Measurements from ENCODE around the gene NLRP13. TPM values are rescaled to one million over a fixed set of nuclear protein-coding genes. Genes with fewer than 3 reads are reported as not detected.

The NLRP13 gene
- total and polyA plus RNA-seq, 12 donors = not detected

DNA sequence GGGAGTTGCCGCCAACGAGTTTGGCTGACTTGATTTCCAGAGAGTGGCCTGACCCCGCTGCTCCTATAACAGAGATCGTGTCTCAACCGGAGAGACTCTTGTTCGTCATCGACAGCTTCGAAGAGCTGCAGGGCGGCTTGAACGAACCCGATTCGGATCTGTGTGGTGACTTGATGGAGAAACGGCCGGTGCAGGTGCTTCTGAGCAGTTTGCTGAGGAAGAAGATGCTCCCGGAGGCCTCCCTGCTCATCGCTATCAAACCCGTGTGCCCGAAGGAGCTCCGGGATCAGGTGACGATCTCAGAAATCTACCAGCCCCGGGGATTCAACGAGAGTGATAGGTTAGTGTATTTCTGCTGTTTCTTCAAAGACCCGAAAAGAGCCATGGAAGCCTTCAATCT lies 74.2 kb downstream of the NLRP13 start:
- DNase-seq = no peak
- H3K4me1 ChIP-seq (replicated peaks in 1 of 2) = no peaks in the 10 kb centered on the region
- no peak for TF ChIP-seq POLR2A (IDR thresholded peaks at IDR 0.05)
- TF ChIP-seq, protein P1, sequence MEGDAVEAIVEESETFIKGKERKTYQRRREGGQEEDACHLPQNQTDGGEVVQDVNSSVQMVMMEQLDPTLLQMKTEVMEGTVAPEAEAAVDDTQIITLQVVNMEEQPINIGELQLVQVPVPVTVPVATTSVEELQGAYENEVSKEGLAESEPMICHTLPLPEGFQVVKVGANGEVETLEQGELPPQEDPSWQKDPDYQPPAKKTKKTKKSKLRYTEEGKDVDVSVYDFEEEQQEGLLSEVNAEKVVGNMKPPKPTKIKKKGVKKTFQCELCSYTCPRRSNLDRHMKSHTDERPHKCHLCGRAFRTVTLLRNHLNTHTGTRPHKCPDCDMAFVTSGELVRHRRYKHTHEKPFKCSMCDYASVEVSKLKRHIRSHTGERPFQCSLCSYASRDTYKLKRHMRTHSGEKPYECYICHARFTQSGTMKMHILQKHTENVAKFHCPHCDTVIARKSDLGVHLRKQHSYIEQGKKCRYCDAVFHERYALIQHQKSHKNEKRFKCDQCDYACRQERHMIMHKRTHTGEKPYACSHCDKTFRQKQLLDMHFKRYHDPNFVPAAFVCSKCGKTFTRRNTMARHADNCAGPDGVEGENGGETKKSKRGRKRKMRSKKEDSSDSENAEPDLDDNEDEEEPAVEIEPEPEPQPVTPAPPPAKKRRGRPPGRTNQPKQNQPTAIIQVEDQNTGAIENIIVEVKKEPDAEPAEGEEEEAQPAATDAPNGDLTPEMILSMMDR (IDR thresholded peaks at IDR 0.05) = no peak
- H3K36me3 ChIP-seq (replicated peaks in 1 of 2) = no peaks in the 10 kb centered on the region
- no peaks in the 10 kb centered on the region for H3K9me3 ChIP-seq (replicated peaks in 1 of 3)
- H3K4me3 ChIP-seq = no peak overlapping the region
- intact Hi-C loops (cut with DNase I) = no loop called here
- no peaks in the 10 kb centered on the region for H3K27me3 ChIP-seq
- no peak overlapping the region for H3K27ac ChIP-seq
- WGBS, 4 donors = 86 to 91% (median 88%) methylated on average over 21 to 23 of the region's 23 CpGs

DNA sequence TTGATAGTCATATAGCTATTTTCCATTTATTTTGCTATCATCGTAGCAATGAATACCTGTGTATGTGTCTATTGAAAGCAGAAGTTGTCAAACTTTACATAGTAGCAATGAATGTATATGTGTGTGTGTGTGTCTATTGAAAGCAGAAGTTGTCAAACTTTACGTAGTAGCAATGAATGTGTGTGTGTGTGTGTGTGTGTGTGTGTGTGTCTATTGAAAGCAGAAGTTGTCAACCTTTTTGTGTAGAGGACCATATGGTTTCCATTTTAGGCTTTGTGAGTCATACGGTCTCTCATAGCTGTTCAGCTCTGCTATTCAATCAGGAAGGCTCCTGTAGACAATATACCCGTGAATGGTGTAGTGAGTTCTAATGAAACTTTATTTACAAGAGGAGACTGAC lies 75.0 kb downstream of the NLRP13 start:
- TF ChIP-seq POLR2A (IDR thresholded peaks at IDR 0.05) = no peak
- TF ChIP-seq, protein P1 (IDR thresholded peaks at IDR 0.05) = no peak
- Histone ChIP-seq H3K36me3 (replicated peaks in 1 of 2) (no peaks in the 10 kb centered on the region), H3K4me1 (replicated peaks in 1 of 2) (no peaks in the 10 kb centered on the region), H3K27me3 (no peaks in the 10 kb centered on the region), H3K4me3 (no peak overlapping the region), H3K27ac (no peak overlapping the region), H3K9me3 (replicated peaks in 1 of 3) (no peaks in the 10 kb centered on the region)
- WGBS, 4 donors = 48 to 76% (median 63%) methylated on average over 4 of the region's 4 CpGs
- DNase-seq = no peak
- intact Hi-C loops (cut with DNase I) = no loop called here

DNA sequence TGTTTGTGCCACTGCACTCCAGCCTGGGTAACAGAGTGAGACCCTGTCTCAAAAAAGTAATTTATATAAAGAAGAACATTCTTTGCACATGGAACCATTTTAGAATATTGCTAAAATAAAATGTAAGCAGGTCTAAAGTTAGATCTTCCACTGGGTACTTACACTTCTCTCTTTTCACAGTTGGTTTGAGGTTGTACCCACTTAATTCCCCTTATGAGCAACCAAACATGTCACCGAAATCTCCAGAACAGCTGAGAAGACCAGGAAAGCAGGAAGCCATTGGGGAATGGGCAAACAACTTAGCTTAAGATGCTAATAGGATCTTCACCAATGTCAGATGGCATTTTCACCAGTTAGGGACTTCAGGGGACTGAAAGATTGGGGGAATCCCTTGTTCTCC lies 77.0 kb downstream of the NLRP13 start:
- TF ChIP-seq, protein P1 (IDR thresholded peaks at IDR 0.05) = no peak
- no peak for TF ChIP-seq POLR2A (IDR thresholded peaks at IDR 0.05)
- WGBS, 4 donors = 59 to 77% (median 61%) methylated on average over 1 of the region's 1 CpG
- Histone ChIP-seq H3K36me3 (replicated peaks in 1 of 2) (no peaks in the 10 kb centered on the region), H3K27ac (no peak overlapping the region), H3K27me3 (no peaks in the 10 kb centered on the region), H3K9me3 (replicated peaks in 1 of 3) (no peaks in the 10 kb centered on the region), H3K4me3 (no peak overlapping the region), H3K4me1 (replicated peaks in 1 of 2) (no peaks in the 10 kb centered on the region)
- DNase-seq = no peak
- intact Hi-C loops (cut with DNase I) = no loop called here

Other genes starting within 250 kb of the NLRP13 start
- not detected for gene NLRP9, start 193.9 kb downstream of the NLRP13 start, total RNA-seq
- gene NLRP9, start 193.9 kb downstream of the NLRP13 start, polyA plus RNA-seq = not detected
- gene RFPL4A, start 173.2 kb downstream of the NLRP13 start, total RNA-seq = under 1 TPM in 1 of 9 donors, not detected in 8; 0.28 TPM
- gene RFPL4A, start 173.2 kb downstream of the NLRP13 start, polyA plus RNA-seq = not detected
- gene RFPL4AL1, start 163.2 kb downstream of the NLRP13 start, total RNA-seq = not detected
- gene RFPL4AL1, start 163.2 kb downstream of the NLRP13 start, polyA plus RNA-seq = not detected
- under 1 TPM in 2 of 9 donors, not detected in 7; 0.06 to 0.11 TPM for gene NLRP11, start 100.3 kb downstream of the NLRP13 start, total RNA-seq
- not detected for gene NLRP11, start 100.3 kb downstream of the NLRP13 start, polyA plus RNA-seq
- gene NLRP4, start 95.8 kb downstream of the NLRP13 start, total RNA-seq = not detected
- not detected for gene NLRP4, start 95.8 kb downstream of the NLRP13 start, polyA plus RNA-seq
- gene NLRP8, start 15.5 kb upstream of the NLRP13 start, total RNA-seq = not detected
- not detected for gene NLRP8, start 15.5 kb upstream of the NLRP13 start, polyA plus RNA-seq
- not detected for gene NLRP5, start 54.4 kb upstream of the NLRP13 start, total RNA-seq
- not detected for gene NLRP5, start 54.4 kb upstream of the NLRP13 start, polyA plus RNA-seq
- gene ZNF787, start 189.0 kb upstream of the NLRP13 start, total RNA-seq = 10 to 100 TPM in 8 of 9 donors, 1 to 10 TPM in 1; 8.5 to 51.5 (median 26.7) TPM
- gene ZNF787, start 189.0 kb upstream of the NLRP13 start, polyA plus RNA-seq = 10 to 100 TPM in 2 of 3 donors, 1 to 10 TPM in 1; 4.6 to 44.7 (median 31.0) TPM
- 10 to 100 TPM; 19.5 to 66.3 (median 34.3) TPM for gene ZNF444, start 209.0 kb upstream of the NLRP13 start, total RNA-seq
- 10 to 100 TPM in 2 of 3 donors, 1 to 10 TPM in 1; 7.2 to 63.9 (median 39.4) TPM for gene ZNF444, start 209.0 kb upstream of the NLRP13 start, polyA plus RNA-seq
- gene GALP, start 243.7 kb upstream of the NLRP13 start, total RNA-seq = not detected
- gene GALP, start 243.7 kb upstream of the NLRP13 start, polyA plus RNA-seq = not detected

Data from adrenal gland (tissue), 12 donors.